ENCODE measurements around the gene TLE1.
A peak's percentile ranks its signal among the peaks of the same experiment; 100 is the strongest.
"Not testable (repeated sequence)": the region's sequence is repeated elsewhere in the genome, so short reads cannot be mapped to it uniquely, and the experiment has no call there.

The TLE1 gene

DNA sequence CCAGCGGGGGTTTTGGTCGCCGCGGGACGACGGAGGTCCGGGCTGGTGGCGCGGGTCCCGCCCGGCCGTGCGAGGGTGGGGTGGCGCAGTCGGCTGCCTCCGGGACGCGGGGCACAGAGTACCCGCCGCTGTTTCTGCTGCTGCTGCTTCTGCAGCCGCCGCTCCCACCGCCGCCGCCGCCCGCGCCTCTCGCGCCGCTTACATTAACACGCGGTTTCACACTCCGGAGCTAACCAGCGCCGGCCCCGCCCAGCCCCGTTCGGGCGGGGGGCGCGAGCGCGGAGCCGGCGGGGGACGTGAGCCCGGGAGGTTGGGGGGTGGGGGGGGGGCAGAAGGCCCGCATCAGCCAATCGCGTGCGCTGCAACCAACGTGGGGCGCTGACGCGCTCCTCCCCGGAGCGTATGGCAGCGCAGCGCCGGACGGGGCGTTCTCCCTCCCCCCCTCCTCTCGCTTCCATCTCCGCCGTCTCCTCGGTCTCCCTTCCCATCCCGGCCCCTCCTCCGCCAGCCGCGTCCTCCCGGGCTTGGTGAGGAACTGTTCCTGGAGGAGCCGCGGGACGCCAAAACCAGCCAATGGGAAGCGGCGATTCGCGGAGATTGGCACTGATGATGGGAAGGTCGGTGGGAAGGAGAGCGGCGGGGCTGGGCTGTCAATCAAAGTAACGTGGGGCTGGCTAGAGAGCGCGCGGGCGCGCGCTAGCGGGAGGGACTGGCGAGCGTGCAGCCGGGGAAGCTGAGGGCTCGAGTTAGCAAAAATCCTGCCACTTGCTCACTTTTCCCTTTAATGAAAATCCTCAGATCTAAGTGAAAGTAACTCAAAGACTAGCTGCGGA, at the start of gene TLE1:
Gene TLE1, minus strand, starts transcription at position 205 of the 833 bp plus-strand sequence. CDS start 1,307 bp downstream, outside the sequence.
- DNase-seq (ENCODE audit: low read depth): peak; percentile 99

DNA sequence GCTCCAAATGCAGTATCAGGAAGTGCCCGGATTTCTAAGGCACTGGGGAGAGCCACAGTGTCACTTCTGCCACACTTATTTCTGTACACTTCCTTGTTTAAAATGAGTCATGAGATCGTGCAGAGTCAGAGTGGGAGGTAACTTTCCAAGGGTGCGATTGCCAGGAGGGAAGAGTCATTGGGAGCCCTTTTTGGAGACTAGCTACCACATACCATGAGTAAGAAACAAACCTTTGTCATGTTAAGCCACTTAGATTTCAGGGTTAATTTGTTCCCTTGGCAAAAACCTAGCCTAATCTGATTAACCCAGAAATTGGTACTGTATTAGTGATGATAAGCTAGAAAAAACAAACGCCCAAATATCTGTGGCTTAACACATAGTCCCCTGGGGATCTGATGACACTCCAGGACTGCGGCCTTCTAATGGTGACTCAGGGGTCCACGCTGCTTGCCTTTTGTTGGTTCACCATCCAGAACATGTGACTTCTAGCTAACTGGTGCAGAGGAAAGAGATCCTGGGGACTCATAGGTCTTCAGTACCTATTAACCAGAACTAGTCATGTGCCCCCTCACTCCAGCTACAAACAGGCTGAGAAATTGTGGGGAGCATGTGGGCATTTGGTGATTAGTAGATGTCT, 48.6 kb upstream of the TLE1 start:
- peak; percentile 88 for DNase-seq (ENCODE audit: low read depth)

DNA sequence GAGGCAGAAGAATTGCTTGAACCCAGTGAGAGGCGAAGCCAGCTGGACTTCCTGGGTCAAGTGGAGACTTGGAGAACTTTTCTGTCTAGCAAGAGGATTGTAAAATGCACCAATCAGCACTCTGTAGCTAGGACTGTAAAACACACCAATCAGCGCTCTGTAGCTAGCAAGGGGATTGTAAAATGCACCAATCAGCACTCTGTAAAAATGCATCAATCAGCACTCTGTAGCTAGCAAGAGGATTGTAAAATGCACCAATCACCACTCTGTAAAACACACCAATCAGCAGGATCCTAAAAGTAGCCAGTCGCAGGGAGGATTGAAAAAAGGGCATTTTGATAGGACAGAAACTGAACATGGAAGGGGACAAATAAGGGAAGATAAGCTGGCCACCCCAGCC, 41.2 kb upstream of the TLE1 start:
- not testable (repeated sequence) for DNase-seq (ENCODE audit: low read depth)

DNA sequence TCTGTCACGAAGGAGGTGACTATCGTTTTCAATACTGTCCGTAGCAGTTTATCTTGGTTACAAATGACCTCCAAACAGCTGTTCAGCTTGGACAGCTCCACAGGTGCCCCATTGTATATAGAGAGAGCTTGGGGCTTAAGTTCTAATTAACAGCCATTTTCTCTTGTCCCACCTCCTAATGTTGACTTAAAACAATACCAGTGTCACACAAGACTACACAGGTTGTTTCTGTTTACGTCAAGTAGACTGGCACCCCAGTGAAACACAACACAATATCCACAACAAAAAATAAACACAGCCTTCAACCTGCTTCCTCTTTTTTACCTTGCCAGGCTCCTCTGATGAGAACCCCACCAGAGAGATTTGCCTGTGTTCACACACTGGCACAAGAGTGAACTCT, 39.8 kb upstream of the TLE1 start:
- no peak for DNase-seq (ENCODE audit: low read depth)

DNA sequence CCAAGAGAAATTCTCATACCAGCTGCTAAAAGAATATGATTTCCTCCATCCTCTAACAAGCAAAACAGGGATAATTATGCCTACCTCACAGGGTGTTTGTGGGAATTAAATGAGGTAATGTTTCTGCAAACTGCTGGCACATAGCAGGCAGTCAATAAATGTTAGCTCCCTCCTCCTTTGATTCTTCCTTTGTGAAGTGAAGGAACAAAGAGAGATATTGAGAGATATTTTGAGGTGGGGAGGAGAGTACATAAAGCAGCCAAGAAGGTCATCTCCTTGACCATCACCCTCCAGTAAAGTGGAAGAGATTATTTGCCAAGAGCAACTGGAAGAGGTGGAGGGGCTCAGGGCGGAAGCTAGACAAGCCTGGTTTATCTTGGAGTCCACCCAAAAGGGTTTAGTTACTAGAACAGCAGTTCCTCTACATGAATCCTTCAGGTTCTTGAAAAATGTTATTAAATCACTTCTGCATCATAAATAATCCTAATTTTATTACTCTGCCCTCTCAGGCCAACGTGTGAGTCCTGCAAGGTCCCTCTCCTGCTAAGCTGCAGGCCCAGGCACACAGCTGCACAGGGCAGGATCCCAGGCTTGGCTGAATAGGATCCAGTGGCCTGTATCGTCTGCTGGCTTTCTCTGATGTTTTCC, 35.0 kb upstream of the TLE1 start:
- DNase-seq (ENCODE audit: low read depth): no peak

DNA sequence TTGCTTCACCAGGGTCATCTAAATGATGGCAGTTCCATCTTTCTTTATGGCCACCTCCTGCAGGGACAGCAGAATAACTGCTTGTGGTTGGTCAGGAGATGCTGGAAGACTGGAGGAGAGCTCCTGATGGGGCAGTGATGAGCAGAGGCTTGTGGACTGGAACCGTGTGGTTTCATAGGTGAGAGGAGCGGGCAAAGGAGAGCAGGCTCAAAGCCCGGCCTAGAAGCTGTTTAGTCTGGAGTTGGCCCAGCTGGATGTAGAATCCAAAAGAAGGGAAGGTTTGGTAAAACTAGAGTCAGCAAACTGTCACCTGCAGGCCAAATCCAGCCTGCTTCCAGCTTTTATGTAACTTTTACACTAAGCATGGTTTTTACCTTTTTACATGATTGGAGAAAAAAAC, 32.9 kb upstream of the TLE1 start:
- no peak for DNase-seq (ENCODE audit: low read depth)

DNA sequence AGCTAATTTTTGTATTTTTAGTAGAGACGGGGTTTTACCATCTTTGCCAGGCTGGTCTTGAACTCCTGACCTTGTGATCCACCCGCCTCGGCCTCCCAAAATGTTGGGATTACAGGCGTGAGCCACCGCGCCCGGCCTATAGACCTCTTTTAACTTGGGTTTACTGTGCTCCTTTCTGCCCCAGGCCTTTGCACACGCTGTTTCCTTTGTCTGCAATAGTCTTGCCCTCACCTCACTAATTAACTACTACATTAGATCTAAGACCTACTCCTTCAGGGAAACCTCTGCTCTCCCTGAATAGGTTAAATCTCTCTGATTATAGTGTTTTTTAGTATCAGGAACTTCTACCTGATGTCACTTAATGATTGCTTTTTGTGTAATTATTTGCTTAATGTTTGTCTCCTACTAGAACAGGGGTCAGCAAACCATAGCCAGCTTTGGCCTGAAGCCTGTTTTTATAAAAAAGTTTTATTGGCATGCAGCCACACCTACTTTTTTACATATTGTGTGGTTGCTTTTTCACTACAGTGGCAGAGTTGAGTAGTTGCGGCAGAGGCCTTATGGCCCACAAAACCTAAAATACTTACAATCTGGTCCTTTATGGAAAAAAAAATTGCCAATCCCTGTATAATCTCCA, 31.2 kb upstream of the TLE1 start:
- no peak for DNase-seq (ENCODE audit: low read depth)

DNA sequence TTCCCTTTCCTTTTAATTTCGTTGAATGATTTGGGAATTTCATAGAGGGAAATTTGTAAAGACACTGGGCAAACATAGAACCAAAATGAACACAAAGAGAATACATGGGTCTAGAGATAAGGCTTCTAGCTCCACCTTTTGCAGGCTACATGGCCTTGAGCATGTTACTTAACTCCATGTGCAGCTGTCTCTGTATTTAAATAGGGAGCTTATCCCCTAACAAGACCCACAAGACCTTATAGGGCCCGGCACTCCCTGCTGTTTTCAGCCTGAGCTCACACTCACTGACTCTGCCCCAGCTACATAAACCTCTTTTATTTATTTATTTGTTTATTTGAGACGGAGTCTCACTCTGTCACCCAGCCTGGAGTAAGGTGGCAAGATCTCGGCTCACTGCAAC, 30.6 kb upstream of the TLE1 start:
- DNase-seq (ENCODE audit: low read depth): no peak

DNA sequence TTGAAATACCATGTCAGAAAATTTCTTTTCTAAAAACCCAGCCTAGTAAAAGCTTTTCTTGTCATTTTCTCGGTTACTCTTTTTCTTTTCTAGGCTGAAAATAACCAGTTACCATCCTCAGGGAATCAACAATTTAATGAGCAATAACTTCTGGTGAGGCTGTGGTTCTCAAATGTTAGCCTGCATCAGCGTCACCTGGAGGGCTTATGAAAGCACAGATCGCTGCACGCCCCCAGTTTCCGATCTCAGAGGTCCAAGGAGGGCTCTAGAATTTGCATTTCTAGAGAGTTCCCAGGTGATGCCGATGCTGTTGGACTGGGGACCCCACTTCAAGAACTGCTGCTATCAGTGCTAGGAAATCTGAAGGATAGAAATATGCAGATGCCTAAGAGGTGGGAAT, 28.9 kb upstream of the TLE1 start:
- DNase-seq (ENCODE audit: low read depth): no peak

DNA sequence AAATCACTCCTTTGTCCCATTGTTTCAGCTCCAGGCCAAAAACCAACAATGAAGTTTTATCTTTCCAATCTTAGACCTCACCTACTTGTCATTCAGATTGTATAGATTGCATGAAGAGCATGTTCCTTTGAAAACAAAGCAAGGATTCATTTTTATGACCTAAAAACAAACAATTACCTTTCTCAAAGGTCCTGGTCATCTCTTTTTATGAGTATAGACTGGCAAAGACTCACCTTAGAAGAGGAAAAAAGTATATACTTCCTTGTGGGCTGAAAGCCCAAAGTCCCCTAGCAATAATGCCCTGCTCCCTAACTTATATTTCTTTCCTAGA, 28.4 kb upstream of the TLE1 start:
- DNase-seq (ENCODE audit: low read depth): no peak

DNA sequence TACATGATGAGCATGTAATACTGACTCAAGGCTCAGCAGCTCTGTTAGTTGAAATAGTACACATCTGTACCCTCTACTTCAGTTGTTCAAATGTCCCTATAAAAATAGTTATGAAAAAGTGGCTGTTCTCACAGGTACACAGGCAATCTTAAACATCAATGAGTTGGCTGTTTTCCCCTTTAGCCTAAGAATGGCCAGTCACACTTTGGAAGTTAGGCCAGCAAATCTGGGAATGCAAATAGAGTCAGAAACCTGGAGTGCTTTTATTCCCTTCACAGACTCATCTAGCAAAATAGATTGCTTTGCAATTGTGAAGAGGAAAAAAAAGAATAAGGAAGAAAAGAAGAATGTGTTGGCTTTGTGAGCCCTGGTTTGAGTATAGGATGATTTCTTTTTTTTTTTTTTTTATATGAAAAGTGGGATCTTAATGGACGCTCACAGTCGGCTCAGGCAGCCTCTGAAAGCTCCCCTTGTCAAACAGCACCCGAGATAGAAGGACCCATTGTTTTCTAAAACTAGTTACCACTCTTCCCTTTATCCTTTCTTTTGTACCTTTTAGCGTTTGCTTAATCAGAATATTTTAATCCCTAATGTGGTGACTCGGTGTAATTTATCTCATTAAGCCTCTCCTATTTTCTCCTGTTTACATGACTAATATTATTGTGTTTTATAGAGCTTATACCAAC, 27.9 kb upstream of the TLE1 start:
- no peak for DNase-seq (ENCODE audit: low read depth)

DNA sequence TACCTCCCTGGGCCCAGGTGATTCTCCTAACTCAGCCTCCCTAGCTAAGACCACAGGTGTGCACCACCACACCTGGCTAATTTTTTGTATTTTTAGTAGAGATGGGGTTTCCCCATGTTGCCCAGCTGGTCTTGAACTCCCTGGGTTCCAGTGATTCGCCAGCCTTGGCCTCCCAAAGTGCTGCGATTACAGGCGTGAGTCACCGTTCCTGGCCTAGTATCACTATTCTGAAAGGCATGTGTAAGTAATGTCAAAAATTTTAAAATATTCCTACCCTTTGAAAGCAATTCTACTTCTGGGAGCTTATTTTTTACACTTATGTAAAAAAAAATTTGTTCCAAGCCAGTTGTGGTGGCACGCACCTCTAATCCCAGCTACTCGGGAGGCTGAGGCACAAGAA, 27.1 kb upstream of the TLE1 start:
- peak; percentile 30 for DNase-seq (ENCODE audit: low read depth)

DNA sequence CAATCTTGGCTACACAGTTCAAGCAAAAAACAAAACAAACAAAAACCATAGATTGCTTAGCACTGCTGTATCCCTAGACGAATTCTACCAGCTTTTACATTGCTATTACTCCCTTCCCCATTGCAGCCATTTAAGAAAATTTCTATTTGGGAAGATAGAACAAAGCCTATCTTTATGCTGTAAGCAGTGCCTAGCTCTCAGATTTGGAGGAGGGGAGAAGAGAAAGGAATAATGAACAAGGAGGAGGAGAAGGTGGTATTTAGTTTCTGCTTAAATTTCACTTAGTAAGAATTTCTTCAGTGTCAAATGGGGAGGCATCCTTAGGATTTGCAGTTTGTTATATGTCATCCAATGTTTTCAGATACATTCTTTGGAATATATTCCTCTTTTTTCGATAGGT, 16.2 kb upstream of the TLE1 start:
- DNase-seq (ENCODE audit: low read depth): no peak

DNA sequence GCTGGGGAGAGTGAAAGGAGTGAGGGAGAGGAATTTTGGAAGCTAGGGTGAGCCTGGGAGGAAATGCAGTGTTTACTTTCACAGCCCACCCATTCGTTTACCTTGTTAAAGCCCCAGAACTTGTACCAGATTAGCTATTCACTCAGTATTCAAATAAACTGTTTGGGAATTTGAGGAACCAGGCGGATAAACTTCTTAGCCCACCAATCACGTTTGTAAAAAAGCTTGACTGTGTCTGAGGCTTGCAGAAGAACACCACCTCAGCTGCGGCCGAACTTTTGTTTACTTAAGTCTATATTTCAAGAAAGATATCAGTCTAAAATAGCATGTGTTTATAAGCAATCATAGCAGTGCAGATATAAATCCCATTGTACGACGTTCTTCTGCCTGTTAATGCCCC, 5.2 kb upstream of the TLE1 start:
- DNase-seq (ENCODE audit: low read depth): no peak

DNA sequence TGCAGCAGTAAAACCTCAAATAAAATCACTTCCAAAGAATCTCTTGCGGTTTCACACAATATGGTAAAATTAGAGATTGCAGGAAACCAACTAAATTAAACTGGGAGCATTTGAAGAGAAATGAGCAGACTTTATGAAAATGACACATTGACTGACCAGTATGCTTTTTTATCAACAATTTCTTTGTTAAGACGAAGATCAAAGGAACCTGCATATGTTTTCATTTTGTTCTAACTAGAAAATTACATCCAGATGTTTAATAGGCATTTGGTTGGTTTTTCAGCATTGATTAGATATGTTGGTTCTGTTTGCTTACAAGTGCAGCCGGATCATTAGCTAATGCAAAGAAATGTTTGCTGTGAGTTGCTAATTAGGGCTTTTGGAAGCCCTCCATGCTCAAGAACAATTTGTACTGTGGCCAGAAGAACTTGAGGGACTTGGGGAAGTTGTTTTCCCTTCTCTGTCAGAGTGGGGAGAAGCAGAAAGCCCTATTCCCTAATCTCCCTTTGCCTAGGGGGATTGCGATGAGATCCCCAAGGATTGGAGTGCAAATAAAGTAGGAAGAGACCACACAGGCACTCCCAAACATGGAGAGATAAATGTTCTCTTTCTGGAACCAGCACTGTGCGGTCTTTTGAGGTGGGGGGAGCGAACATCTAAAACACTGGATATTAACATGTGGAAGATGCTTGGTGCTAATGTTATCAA, 4.5 kb upstream of the TLE1 start:
- DNase-seq (ENCODE audit: low read depth): peak; percentile 4

DNA sequence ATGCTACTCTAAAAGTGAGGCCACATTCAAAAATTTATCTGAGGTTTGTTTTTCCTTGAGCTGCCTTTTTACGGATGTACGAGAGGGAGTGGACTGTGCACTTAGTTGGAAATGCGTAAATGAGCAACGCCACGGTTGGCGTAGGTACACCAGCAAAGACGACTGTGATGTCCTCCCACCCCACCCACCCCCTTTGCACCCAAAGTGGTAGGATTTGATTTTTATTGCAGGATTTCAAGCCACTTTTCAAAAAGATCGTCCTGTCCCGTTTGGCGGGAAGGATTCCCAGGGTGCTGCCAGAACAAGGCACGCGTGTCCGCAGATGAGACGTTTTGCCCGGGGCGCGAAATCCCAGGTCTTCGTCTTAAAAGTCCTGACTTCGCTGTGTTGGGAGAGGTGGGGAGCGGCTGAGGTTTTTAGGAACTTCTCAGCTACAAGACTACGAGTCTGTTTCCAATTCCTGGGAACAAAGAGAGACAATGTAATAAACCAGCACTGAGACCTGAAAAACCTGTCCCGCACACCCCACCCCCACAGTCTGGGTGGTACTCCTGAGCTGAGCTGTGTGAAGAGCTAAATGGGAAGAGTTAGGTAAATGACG, 1.0 kb upstream of the TLE1 start:
- DNase-seq (ENCODE audit: low read depth): peak; percentile 50

DNA sequence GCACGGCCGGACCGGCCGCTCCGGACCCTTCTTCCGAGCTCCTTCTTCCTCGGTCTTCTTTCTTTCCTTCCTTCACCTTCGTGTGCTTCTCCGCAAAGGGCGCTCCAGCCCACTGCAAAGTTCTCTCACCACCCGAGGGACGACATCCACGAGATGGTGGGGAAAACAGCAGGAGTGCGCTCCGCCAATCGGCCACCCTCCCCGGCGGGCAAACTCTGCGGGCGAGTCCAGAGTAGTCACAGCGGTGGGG, 329 bp downstream of the TLE1 start:
- not testable (repeated sequence) for DNase-seq (ENCODE audit: low read depth)

DNA sequence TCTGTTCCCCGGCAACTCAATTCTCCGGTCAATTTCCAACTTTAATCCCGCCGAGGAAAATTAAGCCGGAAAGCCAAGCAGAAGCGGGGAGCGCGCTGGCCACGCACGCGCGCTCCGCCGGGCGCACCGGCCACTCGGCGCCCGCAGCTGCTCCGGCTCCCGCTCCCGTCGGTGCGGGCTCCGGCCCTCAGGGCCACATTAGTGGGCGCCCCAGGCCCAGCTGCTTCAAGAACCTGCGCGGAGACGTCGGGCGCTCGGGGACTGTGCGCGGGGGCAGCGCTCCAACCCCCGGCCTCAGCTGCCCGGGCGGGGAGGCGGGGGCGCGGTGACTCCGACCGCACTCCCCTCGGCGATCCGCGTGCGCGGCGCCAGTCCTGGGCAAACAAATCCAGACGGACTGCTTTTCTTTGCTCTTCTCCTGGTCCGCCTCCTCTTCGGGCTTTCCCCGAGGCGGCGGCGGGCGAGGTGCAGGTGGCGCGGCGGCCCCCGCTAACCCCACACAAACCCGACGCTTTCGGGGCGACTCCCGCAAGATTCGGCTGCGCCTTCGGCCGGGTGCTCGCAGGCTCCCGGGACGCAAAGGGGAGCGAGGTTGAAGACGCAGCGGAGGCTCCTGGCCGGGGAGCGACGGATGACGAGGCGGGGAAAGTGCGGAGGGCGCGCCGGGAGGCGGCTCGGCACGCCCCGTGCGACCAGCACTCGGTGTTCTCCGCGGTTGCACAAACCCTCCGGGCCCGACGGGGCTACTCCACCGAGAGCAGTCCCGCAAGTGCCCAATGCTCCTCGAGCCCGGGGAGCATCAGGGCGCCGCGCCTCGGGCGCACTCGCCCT, 870 bp downstream of the TLE1 start:
- DNase-seq (ENCODE audit: low read depth): peak; percentile 58

DNA sequence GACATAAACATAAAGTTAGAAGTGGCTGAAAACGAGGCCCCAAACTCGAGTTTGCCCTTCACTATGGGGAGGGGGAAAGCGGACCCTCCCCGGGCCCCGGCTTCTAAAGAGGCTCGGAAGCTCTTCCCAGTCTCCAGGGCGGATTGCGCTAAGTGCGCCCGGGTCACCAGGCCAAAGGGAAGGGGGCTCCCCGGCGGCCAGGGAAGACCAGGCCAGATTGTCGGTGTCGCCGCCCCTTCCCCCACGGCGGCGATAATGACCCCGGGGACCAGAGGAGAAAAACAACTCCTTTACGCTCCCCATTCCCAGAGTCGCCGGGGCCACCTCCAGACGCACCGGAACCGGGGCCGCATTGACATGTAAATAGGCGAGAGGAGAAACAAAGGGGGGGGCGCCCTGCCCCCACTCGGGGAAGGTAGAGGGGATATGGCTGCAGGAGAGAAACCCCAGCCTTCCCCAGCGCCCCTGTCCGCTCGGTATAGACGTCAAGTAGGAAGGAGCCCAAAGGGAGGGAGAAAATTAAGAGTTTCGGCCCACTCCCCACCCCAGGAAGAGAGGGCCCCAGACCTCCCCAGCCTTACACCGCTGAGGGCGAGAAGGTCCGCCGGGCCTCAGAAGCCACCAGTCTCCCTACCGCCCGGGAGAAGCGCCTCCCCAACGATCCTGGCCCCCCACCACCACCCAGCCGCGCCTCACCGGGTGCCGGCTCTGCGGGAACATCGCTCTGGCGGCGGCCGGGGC, 1.7 kb downstream of the TLE1 start:
- DNase-seq (ENCODE audit: low read depth): peak; percentile 44

Data from ELR (cell line).